HCT116 (cell line): ENCODE measurements around the gene ZNF266. TPM values are rescaled to one million over a fixed set of nuclear protein-coding genes. Genes with fewer than 3 reads are reported as not detected.

Source experiments
- ATAC-seq: fragments of 200-7000 bp; cut with Tn5 transposase; 2 replicates; pipeline ENCODE4 v1.9.1; 2020; ENCODE audit warnings: mild to moderate bottlenecking, moderate library complexity
- BruUV-seq: library from RNA; stranded (reverse); fragments of 400-500 nt; replicated peaks from 2 replicates; lab custom pipeline; 2021; lab: Mats Ljungman, UMichigan
- CTCF ChIA-PET: fragments of 300-600 bp; sonication (Branson Sonifier 250); formaldehyde crosslinking; loops from one replicate; lab custom pipeline; 2021; ENCODE audit warnings: antibody characterized with exemption; lab: Charles Lee
- POLR2A ChIA-PET: fragments of 300-600, 350-600 bp; sonication (Branson Sonifier 250); formaldehyde crosslinking; loops from one replicate; lab custom pipeline; 2021; ENCODE audit warnings: antibody characterized with exemption; lab: Charles Lee
- RAD21 ChIA-PET, 2 experiments: fragments of 300-600 bp; sonication (Branson Sonifier 250); formaldehyde crosslinking; loops; one replicate each; lab custom pipeline; 2023; ENCODE audit warnings: low total read pairs in 2 of 2; ENCODE audit not compliant: uncharacterized antibody in 2 of 2, unreplicated experiment in 2 of 2, low non-redundant PET in 1 of 2; lab: Charles Lee
- DNase-seq: peaks from one replicate; pipeline ENCODE4 v3.0.0-alpha.2; 2010; ENCODE audit warnings: low read depth, low spot score
- H2AFZ ChIP-seq: fragments of 200-600 bp; shearing (Covaris generic), sonication (generic); 2 replicates; pipeline ENCODE4 v1.6.1; 2017; ENCODE audit warnings: low read depth, mixed run types, mixed read lengths, antibody characterized with exemption, low read length; ENCODE audit not compliant: poor library complexity, severe bottlenecking
- H3K27ac ChIP-seq: 2 replicates; pipeline ENCODE4 v1.5.1; 2012; ENCODE audit warnings: low read depth, low read length
- H3K27me3 ChIP-seq: fragments of 200-600 bp; sonication (generic); 2 replicates; pipeline ENCODE4 v1.6.1; 2016; ENCODE audit warnings: mixed run types, low read length, mixed read lengths; ENCODE audit not compliant: insufficient read depth
- H3K36me3 ChIP-seq, 2 experiments: fragments of 200-500 bp in 1 of 2; fragments of 200-600 bp in 1 of 2; sonication (Bioruptor generic) in 1 of 2; sonication (generic) in 1 of 2; 2 replicates each; pipeline versions ENCODE4 v1.5.1 to v1.6.1; 2014 to 2016; ENCODE audit warnings: low read length in 2 of 2, inconsistent platforms in 1 of 2, mixed read lengths in 1 of 2, mixed run types in 1 of 2; ENCODE audit not compliant: insufficient read depth in 2 of 2, control insufficient read depth in 1 of 2
- H3K4me1 ChIP-seq, 2 experiments: fragments of 200-600 bp in 1 of 2; sonication (generic) in 1 of 2; 2 replicates each; pipeline versions ENCODE4 v1.5.1 to v1.6.1; 2012 to 2017; ENCODE audit warnings: low read length in 2 of 2, inconsistent platforms in 1 of 2, mild to moderate bottlenecking in 1 of 2, mixed read lengths in 1 of 2, mixed run types in 1 of 2, moderate library complexity in 1 of 2; ENCODE audit not compliant: insufficient read depth in 2 of 2, control insufficient read depth in 1 of 2
- H3K4me2 ChIP-seq: fragments of 200-600 bp; sonication (generic); 2 replicates; pipeline ENCODE4 v1.6.1; 2017; ENCODE audit warnings: mixed run types, low read length, mixed read lengths
- H3K4me3 ChIP-seq, 2 experiments: fragments of 200-600 bp in 1 of 2; sonication (generic) in 1 of 2; replicated peaks in 1 of 2; 2 replicates each; pipeline ENCODE4 v1.5.1; 2011 to 2016; ENCODE audit warnings: low read length in 2 of 2, control low read depth in 1 of 2, low read depth in 1 of 2, mild to moderate bottlenecking in 1 of 2, mixed read lengths in 1 of 2, mixed run types in 1 of 2
- H3K79me2 ChIP-seq: fragments of 200-600 bp; sonication (generic); 2 replicates; pipeline ENCODE4 v1.6.1; 2017; ENCODE audit warnings: mild to moderate bottlenecking, mixed run types, low read length, moderate library complexity, mixed read lengths; ENCODE audit not compliant: insufficient read depth
- H3K9ac ChIP-seq: fragments of 200-600 bp; sonication (generic); 2 replicates; pipeline ENCODE4 v1.6.1; 2016; ENCODE audit warnings: low read length, mixed read lengths
- H3K9me2 ChIP-seq: fragments of 200-600 bp; sonication (generic), shearing (Covaris generic); 2 replicates; pipeline ENCODE4 v1.6.1; 2017; ENCODE audit warnings: mixed run types, mild to moderate bottlenecking, moderate library complexity; ENCODE audit not compliant: insufficient read depth
- H3K9me3 ChIP-seq, 2 experiments: fragments of 200-500 bp in 1 of 2; fragments of 200-600 bp in 1 of 2; sonication (Bioruptor generic) in 1 of 2; sonication (generic) in 1 of 2; 2 replicates each; pipeline ENCODE4 v1.6.1; 2014 to 2017; ENCODE audit warnings: low read length in 2 of 2, mixed read lengths in 2 of 2, inconsistent platforms in 1 of 2, low read depth in 1 of 2, mild to moderate bottlenecking in 1 of 2, mixed run types in 1 of 2, moderate library complexity in 1 of 2; ENCODE audit not compliant: control insufficient read depth in 1 of 2, insufficient read depth in 1 of 2
- H4K20me1 ChIP-seq: fragments of 200-600 bp; sonication (generic), shearing (Covaris generic); 2 replicates; pipeline ENCODE4 v1.6.1; 2017; ENCODE audit warnings: mixed run types, mild to moderate bottlenecking, moderate library complexity; ENCODE audit not compliant: insufficient read depth
- CBX3 ChIP-seq: IDR thresholded peaks from 2 replicates; pipeline ENCODE4 v1.6.1; 2012; ENCODE audit warnings: low read depth
- CEBPB ChIP-seq: IDR thresholded peaks from 2 replicates; pipeline ENCODE4 v1.6.1; 2012; ENCODE audit warnings: low read depth
- EGR1 ChIP-seq: IDR thresholded peaks from 2 replicates; pipeline ENCODE4 v1.6.1; 2012; ENCODE audit warnings: low read depth
- ELF1 ChIP-seq: IDR thresholded peaks from 2 replicates; pipeline ENCODE4 v1.6.1; 2012; ENCODE audit warnings: low read depth, borderline replicate concordance
- EZH2 ChIP-seq: fragments of 200-600 bp; sonication (generic); IDR thresholded peaks from 2 replicates; pipeline ENCODE4 v1.6.1; 2017; ENCODE audit warnings: antibody characterized with exemption, mixed run types
- EZH2phosphoT487 ChIP-seq: fragments of 200-600 bp; IDR thresholded peaks from 2 replicates; pipeline ENCODE4 v1.6.1; 2018; ENCODE audit warnings: antibody characterized with exemption, borderline replicate concordance
- FOSL1 ChIP-seq: IDR thresholded peaks from 2 replicates; pipeline ENCODE4 v1.6.1; 2012; ENCODE audit warnings: low read depth
- JUND ChIP-seq: IDR thresholded peaks from 2 replicates; pipeline ENCODE4 v1.6.1; 2012
- POLR2A ChIP-seq: IDR thresholded peaks from 2 replicates; pipeline ENCODE4 v1.7.0; 2011; ENCODE audit warnings: borderline replicate concordance; ENCODE audit not compliant: insufficient read depth, insufficient read length; ENCODE audit errors: extremely low read depth
- POLR2AphosphoS5 ChIP-seq: IDR thresholded peaks from 2 replicates; pipeline ENCODE4 v1.6.1; 2011; ENCODE audit warnings: mild to moderate bottlenecking, low read depth, low read length, moderate library complexity
- SIN3A ChIP-seq: IDR thresholded peaks from 2 replicates; pipeline ENCODE4 v1.6.1; 2012; ENCODE audit warnings: low read depth
- SP1 ChIP-seq: IDR thresholded peaks from 2 replicates; pipeline ENCODE4 v1.6.1; 2012; ENCODE audit warnings: low read depth
- YY1 ChIP-seq: IDR thresholded peaks from 2 replicates; pipeline ENCODE4 v1.6.1; 2011; ENCODE audit warnings: low read length, low read depth, moderate library complexity, mild to moderate bottlenecking; ENCODE audit not compliant: insufficient replicate concordance; ENCODE audit errors: extremely low read depth
- ZNF274 ChIP-seq: fragments of 200-500 bp; sonication (Bioruptor generic); IDR thresholded peaks from 2 replicates; pipeline ENCODE4 v1.6.1; 2014; ENCODE audit warnings: mild to moderate bottlenecking, low read depth, low read length, inconsistent platforms
- intact Hi-C: fragments of 100-400 bp; cut with micrococcal nuclease; formaldehyde crosslinking; loops from 2 replicates; pipeline ENCODE4 v1.10.0; 2022
- total RNA-seq: library from RNA; stranded (reverse); gene quantifications from one replicate; pipeline ENCODE4 v1.2.1, GENCODE V29; 2021; ENCODE audit not compliant: unreplicated experiment
- TF ChIP-seq, protein P1 (sequence below): IDR thresholded peaks from 2 replicates; pipeline ENCODE4 v1.6.1; 2012
- TF ChIP-seq, protein P2 (sequence below), 3 experiments: fragments of 200-600 bp in 1 of 3; sonication (generic) in 1 of 3; IDR thresholded peaks in 2 of 3; conservative IDR thresholded peaks in 1 of 3; 2 replicates each; pipeline ENCODE4 v1.5.1; 2012 to 2017; ENCODE audit warnings: low read depth in 2 of 3, low read length in 2 of 3, antibody characterized with exemption in 1 of 3, borderline replicate concordance in 1 of 3, control low read depth in 1 of 3, mild to moderate bottlenecking in 1 of 3, mixed read lengths in 1 of 3, mixed run types in 1 of 3, moderate library complexity in 1 of 3; ENCODE audit not compliant: insufficient read depth in 1 of 3
- TF ChIP-seq, protein P3 (sequence below): IDR thresholded peaks from 2 replicates; pipeline ENCODE4 v1.6.1; 2011; ENCODE audit warnings: mild to moderate bottlenecking, low read length, moderate library complexity; ENCODE audit not compliant: insufficient replicate concordance; ENCODE audit errors: extremely low read depth

The ZNF266 gene
- total RNA-seq, 1 experiment from 2014 or later, result 9.4 TPM

DNA sequence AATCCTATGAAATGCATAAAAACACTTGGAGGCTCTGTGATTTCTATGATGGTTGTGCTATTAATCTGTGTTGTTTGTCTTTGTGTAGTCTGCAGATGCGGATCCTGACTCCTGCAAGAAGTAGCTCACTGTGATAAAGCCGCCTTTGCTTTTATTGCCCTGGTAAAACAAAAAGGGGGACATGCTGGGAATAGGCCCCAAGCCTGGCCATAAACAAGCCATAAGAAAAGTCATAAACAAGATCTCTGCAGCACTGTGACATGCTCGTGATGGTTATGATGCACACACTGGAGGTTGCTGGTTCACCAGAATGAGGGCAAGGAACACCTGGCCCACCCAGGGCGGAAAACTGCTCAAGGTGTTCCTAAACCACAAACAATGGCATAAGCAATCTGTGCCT lies 26.6 kb upstream of the ZNF266 start:
- ChIA-PET POLR2A (no interaction called here), CTCF (no interaction called here), RAD21 (no interaction called here)
- Histone ChIP-seq H3K27ac (no peak overlapping the region), H3K4me1 (no peaks in the 10 kb centered on the region), H3K9ac (no peak overlapping the region), H3K36me3 (no peaks in the 10 kb centered on the region), H3K4me2 (no peak overlapping the region), H3K79me2 (no peaks in the 10 kb centered on the region), H3K9me2 (no peaks in the 10 kb centered on the region)
- BruUV-seq, result no TSS peak
- no peak for TF ChIP-seq EGR1
- no peak for TF ChIP-seq EZH2phosphoT487
- TF ChIP-seq FOSL1, result no peak
- no peak for TF ChIP-seq POLR2AphosphoS5
- TF ChIP-seq ZNF274, result no peak
- TF ChIP-seq SP1, result no peak
- TF ChIP-seq YY1, result no peak
- TF ChIP-seq JUND, result no peak
- TF ChIP-seq EZH2, result no peak
- no peak for TF ChIP-seq SIN3A
- TF ChIP-seq POLR2A, result no peak
- TF ChIP-seq, protein P1, sequence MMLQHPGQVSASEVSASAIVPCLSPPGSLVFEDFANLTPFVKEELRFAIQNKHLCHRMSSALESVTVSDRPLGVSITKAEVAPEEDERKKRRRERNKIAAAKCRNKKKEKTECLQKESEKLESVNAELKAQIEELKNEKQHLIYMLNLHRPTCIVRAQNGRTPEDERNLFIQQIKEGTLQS, result no peak
- TF ChIP-seq, protein P2, sequence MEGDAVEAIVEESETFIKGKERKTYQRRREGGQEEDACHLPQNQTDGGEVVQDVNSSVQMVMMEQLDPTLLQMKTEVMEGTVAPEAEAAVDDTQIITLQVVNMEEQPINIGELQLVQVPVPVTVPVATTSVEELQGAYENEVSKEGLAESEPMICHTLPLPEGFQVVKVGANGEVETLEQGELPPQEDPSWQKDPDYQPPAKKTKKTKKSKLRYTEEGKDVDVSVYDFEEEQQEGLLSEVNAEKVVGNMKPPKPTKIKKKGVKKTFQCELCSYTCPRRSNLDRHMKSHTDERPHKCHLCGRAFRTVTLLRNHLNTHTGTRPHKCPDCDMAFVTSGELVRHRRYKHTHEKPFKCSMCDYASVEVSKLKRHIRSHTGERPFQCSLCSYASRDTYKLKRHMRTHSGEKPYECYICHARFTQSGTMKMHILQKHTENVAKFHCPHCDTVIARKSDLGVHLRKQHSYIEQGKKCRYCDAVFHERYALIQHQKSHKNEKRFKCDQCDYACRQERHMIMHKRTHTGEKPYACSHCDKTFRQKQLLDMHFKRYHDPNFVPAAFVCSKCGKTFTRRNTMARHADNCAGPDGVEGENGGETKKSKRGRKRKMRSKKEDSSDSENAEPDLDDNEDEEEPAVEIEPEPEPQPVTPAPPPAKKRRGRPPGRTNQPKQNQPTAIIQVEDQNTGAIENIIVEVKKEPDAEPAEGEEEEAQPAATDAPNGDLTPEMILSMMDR (IDR thresholded peaks at IDR 0.05 in 2 of 3, conservative IDR thresholded peaks at IDR 0.05 in 1 of 3; ENCODE audit: borderline replicate concordance in 1 of 3, insufficient read depth in 1 of 3, low read depth in 2 of 3, low read length in 2 of 3), result no peak
- TF ChIP-seq CBX3, result no peak
- TF ChIP-seq, protein P3, sequence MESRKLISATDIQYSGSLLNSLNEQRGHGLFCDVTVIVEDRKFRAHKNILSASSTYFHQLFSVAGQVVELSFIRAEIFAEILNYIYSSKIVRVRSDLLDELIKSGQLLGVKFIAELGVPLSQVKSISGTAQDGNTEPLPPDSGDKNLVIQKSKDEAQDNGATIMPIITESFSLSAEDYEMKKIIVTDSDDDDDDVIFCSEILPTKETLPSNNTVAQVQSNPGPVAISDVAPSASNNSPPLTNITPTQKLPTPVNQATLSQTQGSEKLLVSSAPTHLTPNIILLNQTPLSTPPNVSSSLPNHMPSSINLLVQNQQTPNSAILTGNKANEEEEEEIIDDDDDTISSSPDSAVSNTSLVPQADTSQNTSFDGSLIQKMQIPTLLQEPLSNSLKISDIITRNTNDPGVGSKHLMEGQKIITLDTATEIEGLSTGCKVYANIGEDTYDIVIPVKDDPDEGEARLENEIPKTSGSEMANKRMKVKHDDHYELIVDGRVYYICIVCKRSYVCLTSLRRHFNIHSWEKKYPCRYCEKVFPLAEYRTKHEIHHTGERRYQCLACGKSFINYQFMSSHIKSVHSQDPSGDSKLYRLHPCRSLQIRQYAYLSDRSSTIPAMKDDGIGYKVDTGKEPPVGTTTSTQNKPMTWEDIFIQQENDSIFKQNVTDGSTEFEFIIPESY, result no peak
- TF ChIP-seq CEBPB, result no peak
- no peak for TF ChIP-seq ELF1
- TF ChIP-seq, all 23 proteins: peak for 0
- ATAC-seq (no peak), DNase-seq (no peak)
- intact Hi-C loops, result no loop called here
- Histone ChIP-seq H3K4me3 (no peak overlapping the region), H3K9me3 (peaks cover 6 to 16% of the 10 kb centered on the region in 2 experiments; a peak in 2 of 4 replicates), H4K20me1 (no peaks in the 10 kb centered on the region), H3K27me3 (no peaks in the 10 kb centered on the region), H2AFZ (no peak overlapping the region)
